Amygdala (tissue), 56 donors: Measurements from ENCODE around the gene GID8.
"Not testable (repeated sequence)": the region's sequence is repeated elsewhere in the genome, so short reads cannot be mapped to it uniquely, and the experiment has no call there.

Experiments
- DNase-seq, 56 donors: peaks; one replicate each; lab custom pipeline; 2025; lab: John Stamatoyannopoulos, UW

Gene GID8

GRCh38 chr20:62953839-62954703 lies 16.1 kb downstream of the GID8 start:
- peak in 42 of 56 donors; percentile 5 to 74 (median 36) for DNase-seq

DNA sequence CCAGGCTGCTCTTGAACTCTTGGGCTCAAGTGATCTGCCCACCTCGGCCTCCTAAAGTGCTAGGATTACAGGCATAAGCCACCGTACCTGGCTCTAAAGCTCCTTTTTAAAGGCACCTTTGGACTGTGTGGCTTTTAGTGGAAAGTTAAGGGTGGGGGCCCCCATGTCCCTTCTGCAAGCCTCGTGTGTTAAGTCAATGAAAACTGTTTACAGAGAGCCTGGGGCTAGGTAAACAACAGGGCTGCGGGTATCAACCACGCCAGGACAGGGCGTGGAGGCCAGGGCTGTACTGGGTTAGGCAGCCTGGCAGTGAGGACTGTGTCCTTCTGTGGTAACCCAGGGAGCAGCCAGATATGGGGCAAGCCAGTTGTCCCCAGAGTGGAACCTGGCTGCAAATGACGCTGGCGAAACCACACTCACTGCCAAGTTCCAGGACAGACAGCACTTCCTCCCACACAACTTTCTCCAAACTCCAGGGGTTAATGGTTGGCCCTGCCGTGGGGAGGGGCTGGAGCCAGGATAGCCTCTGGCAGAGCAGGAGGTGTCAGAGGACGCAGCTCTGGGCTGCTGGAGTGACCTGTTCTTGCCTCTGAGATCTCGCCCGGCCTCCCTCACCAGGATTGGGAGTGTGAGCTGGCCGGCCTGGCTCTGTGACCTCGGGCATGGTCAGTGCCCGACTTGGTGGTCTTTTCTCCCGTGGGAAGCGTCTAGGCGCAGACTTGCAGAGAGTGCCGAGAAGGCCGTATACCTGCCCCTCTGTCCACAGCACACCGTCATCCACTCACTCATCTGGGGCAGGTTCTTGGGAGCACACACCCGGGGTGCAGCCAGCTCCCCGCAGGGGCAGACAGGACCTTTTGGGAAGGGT lies 17.8 kb downstream of the GID8 start:
- no peak for DNase-seq

DNA sequence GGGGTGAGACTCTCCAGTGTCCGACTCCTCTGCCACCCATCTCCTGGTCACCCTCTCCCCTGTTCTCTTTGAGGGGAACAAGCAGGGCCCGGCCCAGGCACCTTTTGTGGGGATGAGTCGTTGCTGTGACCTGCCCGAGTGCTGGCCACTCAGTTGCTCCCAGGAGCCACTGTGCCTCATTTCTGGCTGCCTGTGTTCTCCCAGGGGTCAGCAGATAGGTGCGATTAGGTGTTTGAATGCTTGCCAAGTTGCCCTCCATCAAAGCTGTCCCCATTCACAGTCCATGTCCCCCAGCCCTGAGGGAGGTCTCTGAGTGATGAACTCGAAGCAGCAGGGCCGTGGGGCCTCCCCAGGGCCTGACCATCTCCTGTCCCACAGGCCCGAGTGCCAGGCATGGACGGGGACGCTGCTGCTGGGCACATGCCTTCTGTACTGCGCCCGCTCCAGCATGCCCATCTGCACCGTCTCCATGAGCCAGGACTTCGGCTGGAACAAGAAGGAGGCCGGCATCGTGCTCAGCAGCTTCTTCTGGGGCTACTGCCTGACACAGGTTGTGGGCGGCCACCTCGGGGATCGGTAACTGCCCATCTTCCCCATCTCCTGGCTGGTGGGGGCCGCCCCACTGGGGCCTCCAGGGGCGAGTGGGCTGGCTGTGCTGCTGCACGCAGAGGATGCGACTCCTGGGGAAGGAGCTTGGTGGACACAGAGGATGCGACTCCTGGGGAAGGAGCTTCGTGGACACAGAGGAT lies 18.6 kb downstream of the GID8 start:
- DNase-seq: no peak

- no peak for DNase-seq
Measured at GRCh38 chr20:62957136-62958117, 19.5 kb downstream of the GID8 start.

GRCh38 chr20:62958388-62959100 lies 20.6 kb downstream of the GID8 start:
- DNase-seq: no peak

- DNase-seq: no peak
Measured at GRCh38 chr20:62959101-62959971, 21.4 kb downstream of the GID8 start.

DNA sequence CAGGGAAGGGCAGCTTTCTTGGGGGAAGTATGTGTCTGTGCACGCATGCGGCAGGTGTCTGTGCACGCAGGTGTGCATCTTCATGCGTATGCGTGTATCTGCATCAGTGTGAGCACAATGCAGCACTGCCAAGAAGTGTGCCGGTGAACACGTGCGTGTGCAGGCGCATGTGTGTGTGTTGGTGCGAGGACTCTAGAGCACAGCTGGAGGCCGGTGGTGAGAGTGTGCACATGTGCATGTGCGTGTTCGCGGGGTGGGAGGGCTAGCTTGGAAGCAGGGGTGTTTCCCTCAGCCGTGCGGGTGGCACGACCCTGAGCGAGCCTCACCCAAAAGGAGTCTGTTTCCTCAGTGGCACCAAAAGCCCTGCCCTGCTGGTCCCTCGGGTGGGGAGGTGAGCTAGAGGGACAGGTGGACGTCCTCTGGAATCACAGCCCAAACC lies 22.1 kb downstream of the GID8 start:
- DNase-seq: no peak

GRCh38 chr20:62960446-62961309 lies 22.7 kb downstream of the GID8 start:
- DNase-seq: not testable (repeated sequence)

- DNase-seq: no peak
Measured at GRCh38 chr20:62961310-62961783, 23.4 kb downstream of the GID8 start.

DNA sequence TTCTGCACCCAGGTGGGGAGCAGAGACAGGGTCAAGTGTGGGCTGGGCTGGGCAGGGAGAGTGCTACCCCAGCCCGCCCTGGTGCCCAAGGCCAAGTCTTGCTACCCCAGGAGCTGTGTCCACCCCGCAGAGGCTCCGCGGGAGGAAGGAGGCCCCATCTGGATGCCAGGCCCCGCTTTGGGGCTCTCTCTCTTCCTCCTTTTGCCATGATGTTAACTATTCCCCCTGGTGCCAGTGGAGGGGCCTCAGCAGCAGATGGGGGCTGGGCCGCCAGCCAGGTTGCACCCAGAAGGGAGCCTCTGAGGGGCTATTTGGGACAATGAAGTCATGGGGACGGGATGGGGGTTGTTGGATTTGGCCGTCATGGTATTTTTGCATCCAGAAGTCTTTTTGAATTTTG lies 23.9 kb downstream of the GID8 start:
- DNase-seq: no peak

- DNase-seq: no peak
Measured at GRCh38 chr20:62962221-62962879, 24.4 kb downstream of the GID8 start.

DNA sequence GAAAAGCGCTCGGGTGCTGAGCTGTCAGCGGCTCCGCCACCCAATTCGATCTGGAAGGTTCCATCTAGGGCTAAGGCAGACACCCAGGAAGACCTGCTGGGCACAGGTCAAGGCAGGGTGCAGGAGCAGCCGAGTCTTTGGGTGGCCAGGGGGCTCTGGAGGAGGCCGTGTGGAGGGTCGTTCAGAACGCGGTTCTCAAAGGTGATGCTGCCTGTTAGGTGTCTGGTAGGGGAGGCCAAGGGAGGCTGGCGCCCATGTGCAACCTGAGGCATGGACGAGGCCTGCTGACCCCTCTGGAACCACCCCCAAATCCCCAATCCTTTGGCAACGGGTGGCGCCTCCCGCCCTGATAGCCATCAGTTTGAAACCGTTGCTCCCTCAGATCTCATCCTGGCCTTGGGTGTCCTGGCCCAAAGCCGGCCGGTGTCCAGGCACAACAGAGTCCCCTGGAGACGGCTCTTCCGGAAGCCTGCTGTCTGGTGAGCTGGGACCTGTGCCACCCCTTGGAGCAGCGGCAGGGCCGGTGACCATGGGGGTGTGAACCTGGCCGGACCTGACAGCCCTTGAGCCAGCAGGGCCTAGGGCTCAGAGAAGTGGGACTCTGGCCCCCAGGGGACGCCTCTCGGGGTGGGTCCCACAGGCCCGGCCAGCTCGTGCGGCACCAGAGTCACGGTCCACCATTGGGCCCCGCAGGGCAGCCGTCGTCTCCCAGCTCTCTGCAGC lies 25.1 kb downstream of the GID8 start:
- no peak for DNase-seq

GRCh38 chr20:62963614-62964397 lies 25.9 kb downstream of the GID8 start:
- no peak for DNase-seq

GRCh38 chr20:62964700-62965099 lies 26.8 kb downstream of the GID8 start:
- DNase-seq: peak in 16 of 56 donors; percentile 9 to 62 (median 28)

- DNase-seq: no peak
Measured at GRCh38 chr20:62965363-62965771, 27.4 kb downstream of the GID8 start.
